GM19463 (cell line): Measurements from ENCODE around the gene HDAC2.
"Not testable (repeated sequence)": the region's sequence is repeated elsewhere in the genome, so short reads cannot be mapped to it uniquely, and the experiment has no call there.

ENCODE experiments used
- ATAC-seq: cut with Tn5 transposase; IDR thresholded peaks from one replicate; pipeline ENCODE4 v1.9.1; 2021; ENCODE audit warnings: mild to moderate bottlenecking, moderate library complexity; ENCODE audit not compliant: unreplicated experiment

Gene HDAC2

DNA sequence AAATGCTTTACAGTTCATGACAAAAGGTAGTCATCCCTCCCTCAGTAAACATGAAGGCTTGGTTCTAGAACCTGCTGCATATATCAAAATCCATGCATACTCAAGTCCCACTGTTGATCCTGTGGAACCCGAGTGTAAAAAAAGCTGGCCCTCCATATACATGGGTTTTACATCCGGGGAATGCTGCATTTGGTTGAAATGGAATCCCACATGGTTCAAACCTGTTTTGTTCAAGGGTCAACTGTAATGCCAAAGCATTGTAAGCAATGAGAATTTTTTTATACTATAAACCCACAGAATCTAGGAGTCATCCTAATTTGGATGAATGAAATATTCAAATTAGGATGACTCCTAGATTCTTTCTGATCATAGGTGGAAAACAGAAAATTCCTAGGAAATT, 5.9 kb upstream of the HDAC2 start:
- no peak for ATAC-seq

DNA sequence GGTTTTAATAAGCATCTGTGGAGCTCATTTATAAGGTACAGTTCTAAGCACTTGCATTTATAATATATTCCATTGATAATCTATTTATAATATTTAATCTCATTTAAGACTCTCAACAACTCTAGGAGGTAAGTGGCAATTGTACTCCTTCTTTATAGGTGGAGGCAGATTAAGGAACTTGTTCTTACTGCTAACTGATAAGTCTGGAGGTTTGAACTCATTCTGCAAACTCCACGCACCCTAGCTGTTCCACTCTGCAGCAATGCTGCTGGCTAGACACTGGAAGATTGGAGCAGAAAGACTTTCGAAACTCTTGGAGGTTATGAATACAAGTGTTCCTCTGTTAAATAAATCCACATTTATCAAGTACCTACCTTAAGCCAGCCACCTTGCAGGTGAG, 793 bp upstream of the HDAC2 start:
- ATAC-seq, result no peak

DNA sequence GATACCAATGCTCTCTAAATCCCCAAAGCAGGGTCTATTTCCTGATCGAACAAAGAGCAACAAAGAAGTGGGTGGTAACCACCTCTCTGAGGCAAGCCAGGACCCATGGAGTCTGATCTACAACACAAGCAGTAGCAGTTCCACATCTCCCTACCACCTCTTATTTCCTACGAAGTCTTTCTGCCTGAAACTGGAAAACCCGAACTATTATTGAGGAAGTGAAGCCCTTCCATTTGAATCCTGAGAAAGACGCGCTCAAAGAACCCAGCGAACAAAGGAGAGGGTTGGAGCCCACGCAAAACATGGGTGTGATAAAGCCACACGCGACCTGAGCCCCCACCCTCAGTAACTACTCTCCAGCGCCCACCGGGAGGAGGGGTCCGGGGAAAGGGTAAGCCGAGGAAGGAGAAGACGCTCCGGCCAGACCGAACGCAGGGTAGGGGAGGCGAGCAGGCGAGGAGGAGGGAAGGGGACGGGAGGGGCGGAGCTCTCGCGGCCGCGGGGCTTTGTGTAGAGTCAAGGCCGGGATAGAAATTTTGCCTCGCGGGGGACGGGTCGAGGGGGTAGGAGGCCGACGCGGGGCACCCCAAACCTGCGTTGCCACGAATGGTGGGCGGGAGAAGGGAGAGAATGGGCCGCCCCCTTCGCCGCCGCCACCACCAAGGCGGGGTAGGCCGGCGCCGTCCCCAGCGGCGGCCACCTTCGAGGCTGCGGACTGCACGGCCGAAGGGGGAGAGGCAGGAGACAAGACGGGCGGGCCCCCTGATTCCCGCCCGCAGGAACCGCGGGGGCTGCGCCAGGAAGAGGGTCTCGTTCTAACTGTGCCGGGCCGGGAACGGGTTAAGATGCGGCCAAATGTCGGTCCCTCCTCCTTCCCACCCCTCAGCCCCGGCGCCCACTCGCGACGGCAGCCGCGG, 802 bp downstream of the HDAC2 start:
- ATAC-seq, result peak; percentile 32

DNA sequence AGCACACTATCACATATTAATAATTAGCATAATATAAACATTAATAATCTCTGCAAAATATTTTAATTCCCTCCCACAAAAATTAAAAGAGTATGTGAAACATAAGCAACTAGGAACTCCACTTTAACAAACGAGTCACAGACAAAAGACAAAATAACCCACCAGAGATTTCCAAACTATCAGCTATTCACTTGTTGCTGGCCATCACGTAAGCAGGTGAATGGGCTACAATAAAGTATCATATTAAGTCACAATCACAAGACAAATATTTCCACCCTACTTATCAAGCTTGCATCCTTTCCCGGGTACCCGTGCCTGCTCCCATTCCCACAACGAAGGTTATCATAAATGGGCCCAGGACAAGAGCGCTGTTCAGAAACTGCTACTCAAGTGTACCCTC, 2.5 kb downstream of the HDAC2 start:
- ATAC-seq, result no peak

DNA sequence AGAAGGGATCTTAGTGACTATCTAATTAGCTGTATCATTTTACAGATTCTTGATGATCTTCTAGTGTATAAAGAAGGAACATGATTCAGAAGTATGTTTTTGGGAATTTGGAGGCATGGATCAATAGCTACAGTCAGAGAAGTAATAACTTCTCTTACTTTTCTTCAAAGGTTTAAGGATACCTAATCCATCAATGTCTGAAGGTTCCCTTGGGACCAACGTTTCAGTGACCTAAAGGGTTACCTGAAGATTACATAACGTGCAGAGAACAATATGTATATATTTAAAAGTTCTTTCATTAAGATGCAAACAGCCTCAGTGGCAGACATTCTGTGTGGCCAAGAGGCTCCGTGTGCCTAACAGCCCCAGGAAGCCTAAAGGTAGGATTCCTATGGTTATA, 3.2 kb downstream of the HDAC2 start:
- ATAC-seq, result no peak

DNA sequence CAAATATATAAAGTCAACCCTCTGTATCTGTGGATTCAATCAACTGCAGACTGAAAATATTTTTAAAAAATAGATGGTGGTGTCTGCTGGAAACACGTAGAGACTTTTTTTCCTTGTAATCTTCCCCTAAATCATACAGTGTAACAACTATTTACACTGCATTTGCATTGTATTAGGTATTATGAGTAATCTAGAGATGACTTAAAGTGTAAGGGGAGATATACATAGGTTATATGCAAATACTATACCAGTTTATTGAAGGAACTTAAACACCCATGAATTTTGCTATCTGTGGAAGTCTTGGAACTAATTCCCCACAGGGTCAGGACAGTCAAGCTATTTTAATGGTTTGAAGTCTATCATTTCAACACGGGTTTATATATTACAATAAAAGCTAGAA, 10.2 kb downstream of the HDAC2 start:
- ATAC-seq, result peak; percentile 64

DNA sequence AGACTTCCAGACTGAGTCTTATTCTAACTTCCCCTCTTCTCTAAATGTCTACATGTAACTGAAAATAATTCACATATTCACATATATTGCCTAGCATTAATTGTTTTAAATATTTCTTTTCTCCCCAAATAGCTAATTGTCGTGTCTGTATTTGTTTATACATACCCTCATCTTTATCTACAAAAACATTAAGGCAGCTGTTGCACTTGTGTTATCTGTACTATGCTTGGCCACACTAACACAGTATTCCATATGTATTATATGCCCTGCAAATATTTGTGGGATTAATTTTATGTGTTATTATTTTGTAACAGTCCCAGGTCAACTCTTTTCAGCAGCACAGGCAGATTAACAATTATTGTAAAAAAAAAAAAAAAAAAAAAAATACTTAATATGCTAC, 11.7 kb downstream of the HDAC2 start:
- ATAC-seq, result no peak

DNA sequence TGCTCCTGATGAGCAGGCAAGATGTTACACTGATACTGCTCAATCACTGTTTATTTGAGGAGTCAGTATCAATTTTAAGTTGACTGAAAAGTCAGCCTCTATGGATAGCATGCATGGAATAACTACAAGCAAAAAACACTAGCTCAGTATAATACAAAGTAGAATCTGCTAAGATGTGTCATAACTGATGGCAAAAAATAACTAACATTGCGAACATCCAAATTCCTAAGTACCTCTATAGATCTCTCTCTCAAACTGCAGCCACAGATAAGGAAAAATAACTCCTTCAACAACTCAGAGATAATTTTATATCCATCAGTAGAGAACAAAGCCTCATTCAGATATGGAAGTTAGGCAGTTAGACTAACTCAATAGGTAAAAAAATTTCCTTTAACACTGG, 16.3 kb downstream of the HDAC2 start:
- no peak for ATAC-seq

DNA sequence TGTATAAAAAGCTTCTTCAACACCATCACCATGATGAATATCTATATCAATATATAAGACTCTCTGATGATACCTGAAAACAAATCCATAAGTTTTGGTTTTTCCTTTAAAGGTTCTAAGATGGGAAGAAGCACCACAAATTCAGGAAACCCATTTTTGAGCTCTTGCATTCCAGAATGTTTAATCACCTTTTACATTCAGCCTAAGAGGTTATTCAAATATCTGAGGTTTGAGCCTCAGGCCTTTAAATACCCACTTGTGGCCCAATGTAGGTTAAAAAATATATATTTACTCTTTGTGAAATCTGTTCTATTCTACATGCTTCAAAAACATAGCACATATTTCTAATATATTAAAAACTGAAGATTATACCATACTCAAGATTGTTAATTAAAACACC, 17.6 kb downstream of the HDAC2 start:
- ATAC-seq, result no peak

DNA sequence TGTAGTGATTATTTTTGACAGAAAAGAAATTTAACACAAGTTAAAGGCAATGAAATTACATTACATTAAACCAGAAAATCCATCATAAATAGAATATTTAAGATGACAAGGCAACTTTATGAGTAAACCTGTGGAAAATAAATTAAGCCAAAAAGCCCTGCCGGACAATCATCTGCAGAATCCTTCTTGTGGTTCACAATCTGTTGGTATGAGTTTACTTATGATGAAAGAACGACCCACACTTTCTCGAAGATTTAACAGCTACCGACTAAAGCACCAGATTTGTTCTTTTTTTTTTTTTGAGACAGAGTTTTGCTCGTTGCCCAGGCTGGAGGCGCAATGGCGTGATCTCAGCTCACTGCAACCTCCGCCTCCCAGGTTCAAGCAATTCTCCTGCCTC, 21.4 kb downstream of the HDAC2 start:
- no peak for ATAC-seq

DNA sequence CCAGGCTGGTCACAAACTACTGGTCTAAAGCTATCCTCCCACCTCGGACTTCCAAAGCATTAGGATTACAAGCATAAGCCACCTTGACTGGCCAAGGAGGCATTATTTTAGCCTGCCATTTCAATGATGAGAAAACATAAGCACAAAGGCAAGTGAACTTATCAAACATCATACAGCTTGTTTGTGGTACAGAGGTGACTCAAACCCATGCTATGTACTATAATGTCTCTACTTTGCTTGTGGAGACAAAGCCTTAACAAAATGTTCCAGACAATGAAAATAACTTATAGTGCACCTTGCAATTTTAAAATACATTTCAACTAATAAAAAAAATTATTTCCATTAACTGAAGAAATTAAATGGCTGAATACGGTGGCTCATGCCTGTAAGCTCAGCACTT, 26.2 kb downstream of the HDAC2 start:
- ATAC-seq, result no peak

DNA sequence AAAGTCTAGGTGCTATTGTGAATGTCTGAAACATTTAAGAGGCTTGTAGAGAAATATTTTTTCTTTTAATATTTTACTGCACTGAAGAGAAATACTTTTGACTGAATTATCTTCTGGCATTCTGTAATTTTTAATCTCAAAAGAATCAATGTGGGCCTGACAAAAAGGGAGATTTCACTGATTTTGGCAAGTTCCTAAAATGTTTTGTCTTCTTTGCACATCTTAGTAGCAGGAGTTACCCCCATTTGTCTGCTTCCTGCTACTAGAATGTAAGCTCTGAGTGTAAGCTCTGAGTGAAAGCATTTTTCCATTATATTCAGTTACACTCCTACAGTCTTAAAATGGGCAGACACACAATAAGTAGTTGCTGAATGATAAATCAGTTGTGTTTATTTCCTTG, 31.1 kb downstream of the HDAC2 start:
- ATAC-seq, result no peak

DNA sequence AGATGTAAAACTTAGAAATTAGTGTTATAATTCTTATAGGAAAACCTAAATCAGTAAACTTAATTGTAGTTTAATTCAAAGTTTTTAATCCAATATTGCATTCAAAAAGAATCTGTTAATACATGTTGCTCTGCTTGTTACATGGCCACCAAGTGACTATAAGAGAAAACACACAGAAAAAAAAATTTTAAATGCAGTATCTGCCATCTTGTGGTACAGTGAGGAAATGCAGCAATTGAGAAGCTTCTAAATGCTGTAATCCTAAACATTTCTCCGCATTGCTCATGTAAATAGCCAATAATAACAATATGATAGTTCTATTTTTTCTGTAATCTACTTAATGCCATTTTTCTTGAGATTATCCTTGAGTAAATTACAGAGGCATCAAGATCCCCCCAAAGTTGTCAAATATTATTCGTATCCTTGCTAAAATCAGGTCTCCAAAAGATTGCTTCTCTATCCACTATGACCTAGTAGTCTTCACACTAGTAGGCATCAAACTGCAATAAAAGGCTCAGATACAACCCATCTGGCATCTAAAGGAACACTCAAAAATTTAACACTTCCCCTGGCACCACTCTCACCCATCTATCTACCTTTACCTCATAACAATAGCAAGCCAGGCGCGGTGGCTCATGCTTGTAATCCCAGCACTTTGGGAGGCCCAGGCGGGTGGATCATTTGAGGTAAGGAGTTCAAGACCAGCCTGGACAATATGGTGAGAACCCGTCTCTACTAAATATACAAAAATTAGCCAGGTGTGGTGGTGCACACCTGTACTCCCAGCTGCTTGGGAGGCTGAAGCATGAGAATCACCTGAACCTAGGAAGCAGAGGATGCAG, 34.6 kb downstream of the HDAC2 start:
- ATAC-seq, result peak; percentile 75

DNA sequence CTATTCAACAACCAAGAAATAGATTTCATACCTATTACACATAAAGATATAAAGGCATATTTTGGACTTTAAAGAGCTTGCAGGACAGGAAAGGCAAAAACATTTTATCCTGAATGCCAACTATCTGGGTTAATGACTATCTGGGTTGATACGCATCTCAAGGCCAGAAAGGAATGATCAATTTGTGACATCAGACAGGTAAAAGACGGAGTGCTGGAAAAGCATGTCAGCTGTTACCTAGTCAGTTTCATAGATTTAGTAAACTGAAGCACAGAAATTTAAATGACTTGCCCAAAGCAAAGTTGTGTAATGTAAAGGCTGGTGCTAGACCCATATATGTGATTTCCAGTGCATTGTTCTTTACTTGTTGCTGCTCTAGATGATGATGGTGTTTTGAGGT, 36.8 kb downstream of the HDAC2 start:
- no peak for ATAC-seq

DNA sequence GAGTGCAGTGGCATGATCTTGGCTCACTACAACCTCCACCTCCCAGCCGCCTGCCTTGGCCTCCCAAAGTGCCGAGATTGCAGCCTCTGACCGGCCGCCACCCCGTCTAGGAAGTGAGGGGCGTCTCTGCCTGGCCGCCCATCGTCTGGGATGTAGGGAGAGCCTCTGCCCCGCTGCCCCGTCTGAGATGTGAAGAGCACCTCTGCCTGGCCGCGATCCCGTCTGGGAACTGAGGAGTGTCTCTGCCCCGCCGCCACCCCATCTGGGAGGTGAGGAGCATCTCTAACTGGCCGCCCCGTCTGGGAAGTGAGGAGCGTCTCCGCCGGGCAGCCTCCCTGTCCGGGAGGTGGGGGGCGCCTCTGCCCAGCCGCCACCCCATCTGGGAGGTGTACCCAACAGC, 39.0 kb downstream of the HDAC2 start:
- ATAC-seq, result not testable (repeated sequence)

DNA sequence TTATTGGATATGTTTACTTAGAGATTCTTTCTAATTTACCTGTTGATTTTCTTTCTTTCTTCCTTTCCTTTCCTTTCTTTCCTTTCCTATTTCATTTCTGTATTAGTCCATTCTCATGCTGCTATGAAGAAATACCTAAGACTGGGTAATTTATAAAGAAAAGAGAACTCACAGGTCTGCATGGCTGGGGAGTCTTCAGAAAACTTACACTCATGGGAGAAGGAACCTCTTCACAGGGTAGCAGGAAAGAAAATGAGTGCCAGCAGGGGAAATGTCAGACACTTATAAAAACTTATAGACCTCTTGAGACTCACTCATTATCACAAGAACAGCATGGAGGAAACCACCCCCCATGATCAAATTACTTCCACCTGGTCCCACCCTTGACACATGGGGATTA, 40.8 kb downstream of the HDAC2 start:
- ATAC-seq, result no peak

DNA sequence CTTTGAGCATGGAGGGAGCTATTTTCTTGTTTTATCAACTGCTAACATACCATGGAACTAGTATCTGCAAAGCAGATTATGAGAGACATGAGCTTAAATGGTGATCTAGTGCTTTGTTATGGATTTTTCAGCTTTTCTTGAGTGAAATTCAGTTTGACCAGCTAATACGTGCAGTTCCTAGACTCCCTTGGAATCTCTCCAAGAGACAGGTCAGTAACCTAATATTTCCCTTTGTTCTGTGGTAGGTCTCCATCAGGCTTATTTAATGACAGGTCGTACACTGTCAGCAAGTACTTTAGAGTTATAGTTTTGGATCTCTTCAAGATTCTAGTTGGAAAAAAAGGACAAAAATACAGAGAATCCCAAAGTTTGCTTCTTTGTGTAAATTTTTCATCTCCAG, 43.9 kb downstream of the HDAC2 start:
- no peak for ATAC-seq

DNA sequence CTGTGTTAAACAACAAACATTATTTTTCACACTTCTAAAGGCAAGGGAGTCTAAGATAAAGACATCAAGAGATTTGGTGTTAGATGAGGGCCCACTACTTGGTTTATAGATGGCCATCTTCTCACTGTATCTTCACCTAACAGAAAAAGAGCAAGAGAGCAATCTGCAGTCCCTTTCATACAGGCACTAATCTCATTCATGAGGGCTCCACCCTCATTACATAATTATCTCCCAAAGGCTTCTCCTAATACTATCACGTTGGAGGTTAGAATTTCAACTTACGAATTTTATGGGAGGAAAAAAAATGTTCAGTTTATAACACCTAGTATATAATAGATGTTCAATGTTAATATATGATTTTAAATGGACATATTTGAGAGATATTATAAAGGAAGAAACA, 45.6 kb downstream of the HDAC2 start:
- no peak for ATAC-seq

DNA sequence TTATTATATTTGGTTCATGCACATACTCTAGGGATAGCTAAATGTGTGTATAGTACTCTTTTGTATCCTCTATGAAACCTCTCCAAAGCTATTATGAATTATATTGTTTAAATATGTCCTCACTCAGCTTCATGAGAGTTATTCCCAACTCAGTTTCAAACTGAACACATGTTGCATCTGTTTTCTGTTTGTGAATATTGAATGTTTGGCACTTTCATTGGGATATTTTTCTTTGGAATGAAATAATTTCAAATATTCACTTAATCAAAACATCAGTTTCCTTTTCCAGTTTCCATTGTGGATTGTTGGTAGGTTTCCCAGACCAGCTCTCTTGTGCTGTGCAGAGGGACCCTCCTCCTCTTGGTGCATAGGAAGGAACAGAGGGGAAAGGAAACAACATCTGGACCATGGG, 46.6 kb downstream of the HDAC2 start:
- no peak for ATAC-seq

DNA sequence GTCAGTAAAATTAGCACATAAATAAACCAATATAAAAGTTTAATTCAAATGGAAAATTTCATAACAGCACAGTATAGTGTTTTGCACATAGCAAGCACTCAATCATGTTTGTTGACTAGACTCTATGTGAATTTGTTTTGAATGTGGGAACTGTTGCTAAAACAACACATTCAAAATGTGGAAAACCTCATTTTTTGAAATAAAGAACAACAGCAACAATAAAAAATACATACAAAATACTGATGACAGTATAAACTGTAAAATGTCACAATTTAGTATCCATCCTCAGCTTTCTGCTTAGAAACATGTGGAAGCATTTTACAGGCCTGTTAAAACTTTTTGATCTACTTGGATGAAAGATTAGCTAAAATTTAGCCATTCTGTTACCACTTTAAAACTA, 47.4 kb downstream of the HDAC2 start:
- ATAC-seq, result no peak

DNA sequence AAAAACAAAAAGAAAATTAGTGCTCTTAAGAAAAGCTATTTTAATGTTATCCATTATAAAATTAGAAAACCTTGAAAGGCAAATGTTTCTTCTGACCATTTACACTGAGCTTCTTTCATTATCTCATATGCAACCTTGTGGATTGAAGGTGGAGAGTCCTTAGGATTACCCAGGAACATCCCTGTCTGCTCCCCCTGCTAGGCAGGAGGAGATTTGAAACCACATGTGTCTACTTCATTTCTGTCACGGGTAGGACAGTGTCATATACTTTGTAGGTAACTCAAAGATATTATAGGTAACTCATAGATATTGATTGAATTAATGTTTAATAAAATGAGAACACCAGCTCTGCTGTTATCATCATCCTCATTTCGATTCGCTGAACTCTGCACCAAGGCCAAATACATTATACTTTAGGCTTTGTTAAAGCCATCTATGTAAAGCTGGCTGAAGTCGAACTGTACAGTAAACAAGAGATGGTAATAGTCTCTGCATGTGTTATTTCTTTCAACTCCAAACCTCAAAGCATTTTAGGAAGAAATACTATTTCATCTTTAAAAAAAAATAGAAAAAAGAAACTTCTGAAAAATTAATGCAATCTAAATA, 49.5 kb downstream of the HDAC2 start:
- no peak for ATAC-seq
